A549 (cell line): ENCODE results near the gene TMEM203. TPM values are rescaled to one million over a fixed set of nuclear protein-coding genes. Genes with fewer than 3 reads are reported as not detected.
"Not testable (repeated sequence)": the region's sequence is repeated elsewhere in the genome, so short reads cannot be mapped to it uniquely, and the experiment has no call there.

Experiments
- ATAC-seq, 2 experiments: fragments of 200-7000 bp in 1 of 2; fragments of >200 bp in 1 of 2; cut with Nextera tagmentation in 1 of 2; cut with Tn5 transposase in 1 of 2; 3 replicates each; pipeline versions ENCODE4 v1.8.0 to v1.9.1; 2018 to 2020; ENCODE audit warnings: mild to moderate bottlenecking in 1 of 2, moderate library complexity in 1 of 2
- CTCF ChIA-PET: fragments of 300-600 bp; sonication (Branson Sonifier 250); formaldehyde crosslinking; extraction: SDS; loops from one replicate; lab custom pipeline; 2021; ENCODE audit warnings: antibody characterized with exemption, inconsistent platforms; lab: Yijun Ruan, JAX
- POLR2A ChIA-PET: fragments of 350-600 bp; formaldehyde crosslinking; extraction: SDS; loops from one replicate; lab custom pipeline; 2021; ENCODE audit warnings: antibody characterized with exemption, inconsistent platforms; lab: Yijun Ruan, JAX
- DNase-seq, 2 experiments: peaks; one replicate each; pipeline versions ENCODE4 v3.0.0 to v3.0.0-alpha.2; 2011 to 2016; ENCODE audit warnings: low read depth in 1 of 2, low spot score in 1 of 2
- FAIRE-seq: peaks from 2 replicates; lab custom pipeline; 2011; peaks lifted over from hg19 to GRCh38; lab: Jason Lieb, UNC
- H3K27ac ChIP-seq, 2 experiments: fragments of >200 bp; sonication (Bioruptor Twin); formaldehyde crosslinking; 3 replicates each; pipeline ENCODE4 v1.5.1; 2016 to 2017
- H3K4me1 ChIP-seq: fragments of >200 bp; sonication (Bioruptor Twin); formaldehyde crosslinking; 3 replicates; pipeline ENCODE4 v1.6.1; 2016
- H3K4me2 ChIP-seq: fragments of >200 bp; sonication (Bioruptor Twin); formaldehyde crosslinking; 3 replicates; pipeline ENCODE4 v1.6.1; 2016
- H3K4me3 ChIP-seq: fragments of >200 bp; sonication (Bioruptor Twin); formaldehyde crosslinking; 3 replicates; pipeline ENCODE4 v1.5.1; 2016
- H3K9me3 ChIP-seq: fragments of >200 bp; sonication (Bioruptor Twin); formaldehyde crosslinking; 3 replicates; pipeline ENCODE4 v1.6.1; 2016
- FOSB ChIP-seq: fragments of 250-450 bp; sonication (Bioruptor Pico); IDR thresholded peaks from 2 replicates; pipeline ENCODE4 v1.5.0; 2020; ENCODE audit warnings: mild to moderate bottlenecking, moderate library complexity
- JUN ChIP-seq, 2 experiments: fragments of >200 bp; sonication (Bioruptor Twin); formaldehyde crosslinking; IDR thresholded peaks; 2 replicates in 1 of 2; 3 replicates in 1 of 2; pipeline ENCODE4 v1.6.1; 2016 to 2017
- SREBF2 ChIP-seq: fragments of 450-650 bp; IDR thresholded peaks from 2 replicates; pipeline ENCODE4 v1.6.1; 2014; ENCODE audit warnings: mild to moderate bottlenecking, moderate library complexity
- ZNF302 ChIP-seq: fragments of 250-450 bp; sonication (Bioruptor Pico); IDR thresholded peaks from 2 replicates; pipeline ENCODE4 v1.9.0; 2021; ENCODE audit warnings: inconsistent platforms, mild to moderate bottlenecking, moderate library complexity
- WGBS: methylation state at CpG from one replicate; pipeline ENCODE4 v1.1.6; 2017; ENCODE audit errors: missing lambda C conversion rate; 5-methylcytosine and 5-hydroxymethylcytosine counted together
- polyA plus RNA-seq, 4 experiments: library from polyadenylated mRNA; depleted of rRNA in 3 of 4; stranded (reverse); fragments of >200 nt; fragmentation: RNase III in 1 of 4; extraction: RNeasy Plus Mini Kit Qiagen cat#74134 plus additional on column Dnase treatment in 1 of 4; gene quantifications; 2 replicates in 3 of 4; 3 replicates in 1 of 4; pipeline ENCODE4 v1.2.3, GENCODE V29; 2011 to 2017
- TF ChIP-seq, protein P1 (sequence below): fragments of >200 bp; sonication (Bioruptor Twin); formaldehyde crosslinking; IDR thresholded peaks from 3 replicates; pipeline ENCODE4 v1.5.1; 2016
- TF ChIP-seq, protein P2 (sequence below): fragments of >200 bp; sonication (Bioruptor Twin); formaldehyde crosslinking; IDR thresholded peaks from 2 replicates; pipeline ENCODE4 v1.6.1; 2016
- TF ChIP-seq, protein P3 (sequence below): IDR thresholded peaks from 2 replicates; pipeline ENCODE4 v1.6.1; 2012
- TF ChIP-seq, protein P4 (sequence below): IDR thresholded peaks from 2 replicates; pipeline ENCODE4 v1.6.1; 2012
- TF ChIP-seq, protein P5 (sequence below): fragments of 250-450 bp; sonication (Bioruptor Pico); IDR thresholded peaks from 2 replicates; pipeline ENCODE4 v1.5.0; 2020; ENCODE audit warnings: low read depth, mild to moderate bottlenecking, moderate library complexity
- TF ChIP-seq, protein P6 (sequence below): fragments of >200 bp; sonication (Bioruptor Twin); formaldehyde crosslinking; IDR thresholded peaks from 3 replicates; pipeline ENCODE4 v1.6.1; 2016

TMEM203 gene
- polyA plus RNA-seq, 2 of the 4 experiments (the other 2 are of a cell fraction), result 31.0 to 47.3 TPM

DNA sequence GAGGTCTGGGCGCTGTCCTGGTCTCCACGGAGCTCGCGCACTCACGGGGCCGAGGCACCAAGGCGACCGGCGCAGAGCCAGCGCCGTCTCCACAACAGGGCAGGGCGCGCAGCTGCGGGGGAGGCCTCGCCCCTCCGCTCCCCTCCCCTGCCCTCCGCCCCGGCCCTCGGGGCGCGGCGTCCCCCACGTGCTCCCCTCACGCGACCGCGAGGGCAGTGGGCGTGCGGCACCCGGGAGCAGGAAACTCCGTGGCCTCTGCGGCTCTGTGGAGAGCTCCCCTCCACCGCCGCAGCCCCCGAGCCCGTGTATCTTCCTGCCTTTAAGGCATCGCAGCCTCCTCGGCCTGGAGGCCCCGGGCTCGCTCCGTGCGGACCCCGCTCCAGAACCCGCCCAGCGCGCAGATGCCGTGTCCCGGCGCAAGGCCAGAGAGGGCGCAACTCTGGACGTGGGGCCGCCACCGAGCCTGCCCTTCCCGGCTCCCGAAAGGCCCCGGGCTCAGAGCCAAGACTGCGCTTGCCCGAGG, 34.9 kb upstream of the TMEM203 start (continued):
- TF ChIP-seq, protein P1, sequence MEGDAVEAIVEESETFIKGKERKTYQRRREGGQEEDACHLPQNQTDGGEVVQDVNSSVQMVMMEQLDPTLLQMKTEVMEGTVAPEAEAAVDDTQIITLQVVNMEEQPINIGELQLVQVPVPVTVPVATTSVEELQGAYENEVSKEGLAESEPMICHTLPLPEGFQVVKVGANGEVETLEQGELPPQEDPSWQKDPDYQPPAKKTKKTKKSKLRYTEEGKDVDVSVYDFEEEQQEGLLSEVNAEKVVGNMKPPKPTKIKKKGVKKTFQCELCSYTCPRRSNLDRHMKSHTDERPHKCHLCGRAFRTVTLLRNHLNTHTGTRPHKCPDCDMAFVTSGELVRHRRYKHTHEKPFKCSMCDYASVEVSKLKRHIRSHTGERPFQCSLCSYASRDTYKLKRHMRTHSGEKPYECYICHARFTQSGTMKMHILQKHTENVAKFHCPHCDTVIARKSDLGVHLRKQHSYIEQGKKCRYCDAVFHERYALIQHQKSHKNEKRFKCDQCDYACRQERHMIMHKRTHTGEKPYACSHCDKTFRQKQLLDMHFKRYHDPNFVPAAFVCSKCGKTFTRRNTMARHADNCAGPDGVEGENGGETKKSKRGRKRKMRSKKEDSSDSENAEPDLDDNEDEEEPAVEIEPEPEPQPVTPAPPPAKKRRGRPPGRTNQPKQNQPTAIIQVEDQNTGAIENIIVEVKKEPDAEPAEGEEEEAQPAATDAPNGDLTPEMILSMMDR, result peak; percentile 22; the same call in 1 of the 3 replicates
- TF ChIP-seq, protein P2, sequence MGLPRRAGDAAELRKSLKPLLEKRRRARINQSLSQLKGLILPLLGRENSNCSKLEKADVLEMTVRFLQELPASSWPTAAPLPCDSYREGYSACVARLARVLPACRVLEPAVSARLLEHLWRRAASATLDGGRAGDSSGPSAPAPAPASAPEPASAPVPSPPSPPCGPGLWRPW, result no peak
- TF ChIP-seq, protein P3, sequence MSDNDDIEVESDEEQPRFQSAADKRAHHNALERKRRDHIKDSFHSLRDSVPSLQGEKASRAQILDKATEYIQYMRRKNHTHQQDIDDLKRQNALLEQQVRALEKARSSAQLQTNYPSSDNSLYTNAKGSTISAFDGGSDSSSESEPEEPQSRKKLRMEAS, result peak; percentile 98
- TF ChIP-seq, protein P4, sequence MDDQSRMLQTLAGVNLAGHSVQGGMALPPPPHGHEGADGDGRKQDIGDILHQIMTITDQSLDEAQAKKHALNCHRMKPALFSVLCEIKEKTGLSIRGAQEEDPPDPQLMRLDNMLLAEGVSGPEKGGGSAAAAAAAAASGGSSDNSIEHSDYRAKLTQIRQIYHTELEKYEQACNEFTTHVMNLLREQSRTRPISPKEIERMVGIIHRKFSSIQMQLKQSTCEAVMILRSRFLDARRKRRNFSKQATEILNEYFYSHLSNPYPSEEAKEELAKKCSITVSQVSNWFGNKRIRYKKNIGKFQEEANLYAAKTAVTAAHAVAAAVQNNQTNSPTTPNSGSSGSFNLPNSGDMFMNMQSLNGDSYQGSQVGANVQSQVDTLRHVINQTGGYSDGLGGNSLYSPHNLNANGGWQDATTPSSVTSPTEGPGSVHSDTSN, result no peak
- TF ChIP-seq SREBF2 (no peak), JUN (IDR thresholded peaks at IDR 0.05) (peak in 1 of 2 experiments; percentile 9; a peak in 2 of 5 replicates)
- TF ChIP-seq, protein P5, sequence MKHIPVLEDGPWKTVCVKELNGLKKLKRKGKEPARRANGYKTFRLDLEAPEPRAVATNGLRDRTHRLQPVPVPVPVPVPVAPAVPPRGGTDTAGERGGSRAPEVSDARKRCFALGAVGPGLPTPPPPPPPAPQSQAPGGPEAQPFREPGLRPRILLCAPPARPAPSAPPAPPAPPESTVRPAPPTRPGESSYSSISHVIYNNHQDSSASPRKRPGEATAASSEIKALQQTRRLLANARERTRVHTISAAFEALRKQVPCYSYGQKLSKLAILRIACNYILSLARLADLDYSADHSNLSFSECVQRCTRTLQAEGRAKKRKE (CRISPR knock-in tag), result no peak
- TF ChIP-seq, protein P6, sequence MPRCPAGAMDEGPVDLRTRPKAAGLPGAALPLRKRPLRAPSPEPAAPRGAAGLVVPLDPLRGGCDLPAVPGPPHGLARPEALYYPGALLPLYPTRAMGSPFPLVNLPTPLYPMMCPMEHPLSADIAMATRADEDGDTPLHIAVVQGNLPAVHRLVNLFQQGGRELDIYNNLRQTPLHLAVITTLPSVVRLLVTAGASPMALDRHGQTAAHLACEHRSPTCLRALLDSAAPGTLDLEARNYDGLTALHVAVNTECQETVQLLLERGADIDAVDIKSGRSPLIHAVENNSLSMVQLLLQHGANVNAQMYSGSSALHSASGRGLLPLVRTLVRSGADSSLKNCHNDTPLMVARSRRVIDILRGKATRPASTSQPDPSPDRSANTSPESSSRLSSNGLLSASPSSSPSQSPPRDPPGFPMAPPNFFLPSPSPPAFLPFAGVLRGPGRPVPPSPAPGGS, result peak; percentile 79; the same call in 2 of the 3 replicates

DNA sequence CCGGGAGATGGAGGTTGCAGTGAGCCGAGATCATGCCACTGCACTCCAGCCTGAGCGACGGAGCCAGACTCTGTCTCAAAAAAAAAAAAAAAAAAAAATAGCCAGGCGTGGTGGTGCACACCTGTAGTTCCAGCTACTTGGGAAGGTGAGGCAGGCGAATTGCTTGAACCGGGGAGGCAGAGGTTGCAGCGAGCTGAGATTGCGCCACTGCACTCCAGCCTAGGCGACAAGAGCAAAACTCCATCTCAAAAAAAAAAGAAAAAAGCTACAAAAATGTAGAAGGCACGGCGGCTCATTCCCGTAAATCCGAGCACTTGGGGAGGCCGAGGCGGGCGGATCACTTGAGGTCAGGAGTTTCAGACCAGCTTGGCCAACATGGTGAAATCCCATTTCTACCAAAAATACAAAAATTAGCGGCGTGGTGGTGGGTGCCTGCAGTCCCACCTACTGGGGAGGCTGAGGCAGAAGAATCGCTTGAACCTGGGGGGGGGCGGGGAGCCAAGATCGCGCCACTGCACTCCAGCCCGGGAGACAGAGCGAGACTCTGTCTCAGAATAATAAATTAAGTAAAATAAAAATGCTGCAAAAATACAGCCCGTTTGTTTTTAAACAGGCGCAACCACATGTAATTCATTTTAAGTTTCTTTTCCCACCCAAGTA, 34.2 kb upstream of the TMEM203 start:
- POLR2A ChIA-PET, result interaction anchor here (0.6 to 3.3 kb wide), 14 partner anchors 10 to 193 kb away, joined by 3 to 97 read pairs (median 8); partner anchors contain the start of genes CYSRT1, DPP7, NELFB and NPDC1
- WGBS, result 75% methylated on average over 27 of the region's 27 CpGs
- not testable (repeated sequence) for ATAC-seq, DNase-seq, FAIRE-seq, H3K9me3 ChIP-seq
- CTCF ChIA-PET, result interaction anchor here (0.9 to 13.1 kb wide), 11 partner anchors 8 to 210 kb away, joined by 3 to 236 read pairs (median 4); partner anchors contain the start of genes CYSRT1, NELFB, RNF208 and RNF224
- peak overlapping the region; percentile 81 for H3K4me2 ChIP-seq
- H3K27ac ChIP-seq, result peak overlapping the region; percentile 97 to 99
- peaks cover 54% of the 10 kb centered on the region for H3K4me1 ChIP-seq
- peak overlapping the region; percentile 67 for H3K4me3 ChIP-seq

DNA sequence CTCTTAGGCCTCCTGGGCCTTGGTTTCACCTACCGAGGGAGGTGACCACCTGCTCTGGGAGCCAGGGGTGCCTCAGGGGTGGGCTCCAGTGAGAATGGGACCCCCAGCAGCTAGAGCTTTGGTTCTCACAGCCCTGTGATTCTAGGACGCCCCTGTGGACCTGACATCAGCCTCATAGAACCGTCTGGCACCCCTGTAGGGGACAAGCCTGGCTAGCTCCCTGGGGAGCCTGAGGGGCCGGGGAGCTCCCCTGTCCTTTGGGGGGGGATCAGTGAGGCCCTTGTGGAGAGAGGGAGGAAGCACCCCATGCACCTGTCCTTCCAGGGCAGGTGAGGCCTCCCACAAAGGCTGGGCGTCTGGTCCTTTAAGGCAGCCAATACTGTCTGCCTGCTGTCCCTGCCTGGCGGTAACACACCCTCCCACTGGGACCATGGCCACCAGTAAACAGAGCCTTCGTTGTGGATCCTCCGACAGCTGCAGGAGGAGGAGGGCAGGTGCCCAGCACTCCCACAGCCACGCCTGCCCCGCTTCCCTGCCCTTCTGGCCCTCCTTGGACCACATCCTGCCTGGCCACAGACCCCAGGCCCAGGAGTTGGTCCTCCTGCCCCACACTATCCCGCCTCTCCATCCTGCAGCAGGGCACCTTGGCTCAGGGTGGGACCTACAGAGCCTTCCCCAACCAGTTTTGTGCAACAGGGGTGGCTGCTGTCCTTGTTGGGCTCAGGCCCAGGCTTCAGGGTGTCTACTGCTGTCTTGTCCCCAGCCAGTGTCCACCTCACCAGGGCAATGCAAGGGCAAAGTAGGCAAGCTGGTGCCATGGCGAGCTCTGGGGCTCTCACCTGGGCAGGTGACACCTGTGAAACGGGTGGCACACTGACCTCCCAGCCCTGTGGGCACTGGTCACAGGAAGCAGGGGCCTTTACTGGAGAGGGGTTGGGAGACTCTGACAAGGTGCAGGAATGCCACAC, 32.6 kb upstream of the TMEM203 start:
- FAIRE-seq, result no peak
- no peak for ATAC-seq
- 63% methylated on average over 10 of the region's 13 CpGs for WGBS
- ChIA-PET CTCF (interaction anchor here (0.6 to 13.1 kb wide), 24 partner anchors 9 to 275 kb away, joined by 3 to 236 read pairs (median 7); partner anchors contain the start of genes ANAPC2, CYSRT1, DPP7 and MAN1B1), POLR2A (interaction anchor here (1.8 kb wide), 1 partner anchor 49 kb away, joined by 4 read pairs; no protein-coding TSS in a partner anchor)
- Histone ChIP-seq H3K4me1 (peaks cover 42% of the 10 kb centered on the region), H3K4me2 (peak overlapping the region; percentile 13; the same call in 2 of the 3 replicates), H3K27ac (peak overlapping the region in 1 of 2 experiments; percentile 63; a peak in 2 of 6 replicates), H3K9me3 (no peaks in the 10 kb centered on the region), H3K4me3 (no peak overlapping the region)
- DNase-seq, result peak in 1 of 2 experiments; percentile 42
- TF ChIP-seq ZNF302 (CRISPR knock-in tag), result no peak
- TF ChIP-seq, protein P1, result no peak
- TF ChIP-seq FOSB, result no peak
- TF ChIP-seq, protein P4, result no peak
- TF ChIP-seq, protein P2, result no peak
